Activated naive CD8-positive, alpha-beta T cell treated with anti-CD3 and anti-CD28 coated beads, Interleukin-2, amount 10 ng/mL, durations not matched to agents 7 days and 5 days (primary cell): ENCODE measurements around the gene LRRC32. TPM values are rescaled to one million over a fixed set of nuclear protein-coding genes. Genes with fewer than 3 reads are reported as not detected.

Experiments used
- ATAC-seq: fragments of 150-1000 bp; cut with Tn5 transposase; one replicate; pipeline ENCODE4 v1.10.0; 2021; ENCODE audit warnings: low read depth, moderate library complexity
- POLR2A ChIA-PET: fragments of 350-600 bp; sonication (Branson Sonifier 250); formaldehyde crosslinking; loops from one replicate; lab custom pipeline; 2021; ENCODE audit warnings: antibody characterized with exemption; lab: Charles Lee
- DNase-seq: peaks from one replicate; pipeline ENCODE4 v3.0.0; 2021
- H3K27ac Mint-ChIP-seq: one replicate; pipeline ENCODE4 v1.8.0; 2022; ENCODE audit warnings: mild to moderate bottlenecking, mixed read lengths
- H3K27me3 Mint-ChIP-seq: one replicate; pipeline ENCODE4 v1.8.0; 2022; ENCODE audit warnings: mild to moderate bottlenecking, moderate library complexity, mixed read lengths
- H3K36me3 Mint-ChIP-seq: one replicate; pipeline ENCODE4 v1.8.0; 2021; ENCODE audit warnings: mild to moderate bottlenecking, mixed read lengths
- H3K4me1 Mint-ChIP-seq: one replicate; pipeline ENCODE4 v1.8.0; 2021; ENCODE audit warnings: mixed read lengths
- H3K4me3 Mint-ChIP-seq: one replicate; pipeline ENCODE4 v1.8.0; 2022; ENCODE audit warnings: mild to moderate bottlenecking, moderate library complexity, mixed read lengths
- H3K9me3 Mint-ChIP-seq: one replicate; pipeline ENCODE4 v1.8.0; 2021; ENCODE audit warnings: mixed read lengths
- total RNA-seq, 2 experiments: library from RNA; stranded (reverse); gene quantifications; one replicate each; pipeline ENCODE4 v1.2.3, GENCODE V29; 2021

The LRRC32 gene
- total RNA-seq, 2 experiments from 2014 or later: 0.34 to 0.75 TPM

DNA sequence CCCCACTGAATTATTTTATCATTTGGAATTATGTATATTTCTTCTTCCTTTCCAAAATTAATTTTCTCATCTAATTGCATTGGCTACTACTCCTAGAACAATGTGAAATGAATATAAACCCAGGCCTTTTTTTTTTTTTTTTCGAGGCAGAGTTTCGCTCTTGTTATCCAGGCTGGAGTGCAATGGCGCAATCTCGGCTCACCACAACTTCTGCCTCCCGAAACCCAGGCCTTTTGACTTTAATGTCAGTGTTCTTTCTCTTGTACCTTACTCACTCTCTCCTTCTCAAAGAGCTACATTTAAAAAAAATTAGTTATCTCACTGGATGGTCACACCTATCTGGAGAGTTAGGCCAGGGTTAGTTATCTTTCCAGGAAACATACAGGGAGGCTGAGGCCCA, 35.3 kb upstream of the LRRC32 start:
- ATAC-seq (no peak), DNase-seq (no peak)
- H3K9me3 Mint-ChIP-seq: peaks cover 1% of the 10 kb centered on the region
- POLR2A ChIA-PET: no interaction called here
- no peak overlapping the region for H3K27ac Mint-ChIP-seq
- H3K4me1 Mint-ChIP-seq: no peaks in the 10 kb centered on the region
- peaks cover 20% of the 10 kb centered on the region for H3K27me3 Mint-ChIP-seq
- no peak overlapping the region for H3K4me3 Mint-ChIP-seq
- no peaks in the 10 kb centered on the region for H3K36me3 Mint-ChIP-seq

DNA sequence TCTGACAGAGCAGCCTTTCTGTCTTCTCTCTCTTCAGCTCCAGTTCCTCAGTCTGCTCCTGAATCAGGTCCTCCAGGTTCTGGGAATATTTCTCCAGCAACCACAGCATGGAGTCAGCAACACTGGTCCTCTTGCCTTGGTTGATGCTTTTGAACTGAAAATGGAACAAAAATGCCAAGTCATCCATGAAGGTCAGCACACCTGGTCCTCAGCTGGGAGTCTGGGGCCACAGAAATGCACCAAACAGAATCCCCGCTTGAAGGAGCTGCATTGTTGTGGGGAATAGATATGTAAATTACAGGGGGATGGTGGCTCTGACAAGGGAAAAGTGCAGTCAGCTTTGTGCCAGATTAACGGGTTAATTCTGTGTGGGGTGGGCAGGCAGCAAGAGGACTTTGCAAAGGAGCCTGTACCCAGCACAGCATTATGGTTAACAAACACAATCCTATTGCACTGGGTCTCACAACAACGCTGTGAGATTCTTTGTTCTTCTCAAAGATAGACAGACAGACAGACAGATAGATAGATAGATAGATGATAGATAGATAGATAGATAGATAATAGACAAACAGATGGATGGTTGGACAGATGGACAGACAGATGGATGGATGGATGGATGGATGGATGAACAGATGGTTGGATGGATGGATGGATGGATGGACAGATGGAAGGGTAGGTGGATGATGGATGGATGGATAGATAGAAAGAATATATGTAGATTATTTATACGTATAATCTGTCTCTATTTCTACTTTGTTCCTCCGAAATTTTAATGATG, 33.8 kb upstream of the LRRC32 start:
- POLR2A ChIA-PET: no interaction called here
- no peak for ATAC-seq
- H3K27me3 Mint-ChIP-seq: peaks cover 20% of the 10 kb centered on the region
- H3K36me3 Mint-ChIP-seq: no peaks in the 10 kb centered on the region
- H3K9me3 Mint-ChIP-seq: peaks cover 1% of the 10 kb centered on the region
- H3K4me1 Mint-ChIP-seq: peaks cover 2% of the 10 kb centered on the region
- no peak overlapping the region for H3K27ac Mint-ChIP-seq
- H3K4me3 Mint-ChIP-seq: no peak overlapping the region
- no peak for DNase-seq

DNA sequence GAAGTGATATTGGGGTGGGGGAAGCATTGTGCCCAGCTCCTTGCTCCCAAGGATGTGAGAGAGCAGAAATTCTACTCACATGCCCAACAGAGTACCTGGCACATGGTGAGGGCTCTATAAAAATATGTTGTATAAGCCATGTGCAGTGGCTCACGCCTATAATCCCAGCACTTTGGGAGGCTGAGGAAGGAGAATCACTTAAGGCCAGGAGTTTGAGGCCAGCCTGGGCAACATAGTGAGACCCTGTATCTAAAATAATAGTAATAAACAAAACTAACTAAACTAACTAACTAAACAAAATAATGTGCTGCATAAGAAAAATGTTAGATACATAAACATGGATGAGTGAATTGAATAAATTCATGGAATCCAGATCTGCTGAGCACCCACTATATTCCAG, 33.2 kb upstream of the LRRC32 start:
- Mint-ChIP-seq H3K36me3 (no peaks in the 10 kb centered on the region), H3K27me3 (peaks cover 20% of the 10 kb centered on the region), H3K4me1 (peaks cover 2% of the 10 kb centered on the region), H3K9me3 (peaks cover 1% of the 10 kb centered on the region), H3K4me3 (no peak overlapping the region), H3K27ac (no peak overlapping the region)
- POLR2A ChIA-PET: no interaction called here
- DNase-seq (no peak), ATAC-seq (no peak)

DNA sequence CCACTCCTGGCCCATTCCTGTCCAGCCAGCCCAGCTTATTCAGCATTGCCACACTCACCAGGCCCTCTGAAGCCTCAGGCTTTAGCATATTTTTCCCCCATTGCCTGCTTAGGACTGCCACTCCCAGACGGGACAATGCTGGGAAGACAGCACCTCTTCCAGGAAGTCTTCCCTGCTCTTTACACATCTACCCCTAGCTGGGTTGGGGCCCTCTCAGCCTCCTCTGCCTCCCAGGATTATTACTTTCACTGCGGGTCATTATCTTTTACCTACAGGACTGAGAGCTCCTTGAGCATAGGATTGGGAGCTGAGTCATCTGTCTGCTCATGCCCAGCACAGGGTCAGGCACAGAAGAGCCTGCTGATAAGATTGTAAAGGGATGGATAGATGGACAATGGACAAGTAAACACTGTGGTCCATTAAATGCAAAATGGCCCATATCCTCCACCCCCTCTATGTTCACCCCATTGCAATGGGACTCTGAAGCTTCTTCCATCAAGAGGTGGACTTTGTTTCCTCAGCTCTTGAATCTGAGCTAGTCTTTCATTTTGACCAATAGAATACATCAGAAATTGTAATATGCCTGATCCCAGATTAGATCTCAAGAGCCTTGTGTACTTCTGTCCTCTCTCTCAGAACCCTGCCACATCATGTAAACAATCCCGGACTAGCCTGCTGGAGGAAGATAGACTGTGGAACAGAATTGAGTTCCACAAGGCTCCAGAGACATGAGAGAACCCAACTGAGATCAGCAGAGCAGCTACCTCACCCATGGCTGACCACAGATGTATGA, 32.0 kb upstream of the LRRC32 start:
- Mint-ChIP-seq H3K27ac (no peak overlapping the region), H3K4me3 (no peak overlapping the region), H3K36me3 (no peaks in the 10 kb centered on the region), H3K27me3 (peaks cover 20% of the 10 kb centered on the region), H3K4me1 (peaks cover 2% of the 10 kb centered on the region), H3K9me3 (peaks cover 1% of the 10 kb centered on the region)
- ATAC-seq (no peak), DNase-seq (no peak)
- POLR2A ChIA-PET: no interaction called here

DNA sequence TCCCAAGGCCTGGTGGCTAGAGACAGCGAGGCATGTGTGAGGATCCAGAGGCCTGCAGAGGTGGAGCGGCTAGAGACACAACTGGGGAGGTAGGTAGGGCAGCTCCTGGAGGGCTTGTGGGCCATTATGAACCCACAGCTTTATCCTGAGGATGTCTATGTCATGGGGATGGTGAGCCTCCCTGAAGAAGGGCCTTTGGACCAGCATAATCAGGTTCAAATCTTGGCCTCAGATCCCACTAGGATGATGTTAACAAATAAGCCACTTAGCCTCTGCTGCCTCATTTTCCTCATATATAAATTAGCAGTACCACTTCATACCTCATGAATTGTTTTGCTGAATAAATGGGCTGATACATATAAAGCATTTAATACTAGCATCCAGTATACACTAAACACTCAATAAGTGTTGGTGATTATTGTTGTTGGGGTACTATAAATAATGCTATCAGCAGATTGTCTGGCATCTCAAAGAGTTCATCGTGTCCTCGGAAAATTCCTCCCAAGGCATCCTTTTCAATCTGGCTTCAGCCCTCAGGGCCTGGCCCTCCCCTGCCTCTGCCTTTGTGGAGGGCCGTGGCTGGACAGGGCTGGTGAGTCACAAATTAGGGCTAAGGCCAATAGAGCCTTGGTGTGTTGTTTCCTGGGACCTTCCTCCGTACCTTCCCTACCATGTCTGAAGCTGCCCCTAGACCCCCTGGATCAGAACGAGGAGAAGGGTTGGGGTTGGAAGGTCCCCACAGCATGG, 30.9 kb upstream of the LRRC32 start:
- DNase-seq: no peak
- Mint-ChIP-seq H3K27me3 (peaks cover 20% of the 10 kb centered on the region), H3K9me3 (peaks cover 1% of the 10 kb centered on the region), H3K4me3 (no peak overlapping the region), H3K27ac (no peak overlapping the region), H3K36me3 (no peaks in the 10 kb centered on the region), H3K4me1 (peaks cover 2% of the 10 kb centered on the region)
- POLR2A ChIA-PET: no interaction called here
- no peak for ATAC-seq

DNA sequence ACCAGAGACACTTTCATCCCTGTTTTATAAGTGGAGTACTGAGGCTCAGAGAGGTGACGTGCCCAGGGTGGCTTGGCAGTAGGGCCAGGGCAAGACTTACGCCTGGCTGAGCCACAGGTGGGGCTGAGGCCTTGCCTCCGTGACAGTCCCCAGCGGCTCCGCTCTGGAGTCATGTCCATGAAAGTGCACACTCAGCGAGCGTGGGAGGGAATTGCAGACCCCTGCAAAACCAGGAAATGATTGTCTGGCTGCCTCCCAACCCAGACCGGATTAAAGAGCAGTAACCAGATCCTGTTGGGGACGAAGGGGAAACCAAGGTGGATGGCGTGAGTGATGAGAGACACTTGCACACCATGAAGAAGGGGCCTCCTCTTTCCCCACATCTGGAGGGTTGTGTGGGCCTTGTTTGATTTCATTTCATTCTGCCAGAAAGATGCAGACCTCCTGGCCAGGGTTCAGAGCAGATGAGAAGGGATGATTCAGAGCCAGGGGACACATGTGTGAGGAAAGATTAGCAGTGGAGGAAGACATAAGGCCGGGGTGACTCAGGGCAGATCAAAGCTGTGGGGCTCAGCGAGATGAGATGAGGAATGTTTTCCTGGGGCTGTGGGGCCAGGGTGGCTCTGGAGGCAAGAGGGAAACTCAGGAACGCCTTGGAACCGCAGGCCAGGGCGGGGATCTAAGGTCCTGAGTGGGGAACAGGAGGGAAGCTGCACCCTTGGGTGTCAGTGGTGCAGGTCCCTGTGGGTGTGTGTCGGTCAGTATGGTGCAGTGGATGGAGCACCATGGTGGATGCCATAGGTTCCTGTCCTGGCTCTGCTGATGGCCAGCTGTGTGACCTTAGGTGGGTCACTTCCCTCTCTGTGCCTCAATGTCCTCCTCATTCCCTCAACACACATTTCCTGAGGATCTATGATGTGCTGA, 29.9 kb upstream of the LRRC32 start:
- POLR2A ChIA-PET: no interaction called here
- H3K4me3 Mint-ChIP-seq: no peak overlapping the region
- H3K4me1 Mint-ChIP-seq: peaks cover 8% of the 10 kb centered on the region
- H3K9me3 Mint-ChIP-seq: peaks cover 1% of the 10 kb centered on the region
- no peak overlapping the region for H3K27ac Mint-ChIP-seq
- H3K27me3 Mint-ChIP-seq: peaks cover 16% of the 10 kb centered on the region
- no peak for ATAC-seq
- DNase-seq: no peak
- no peaks in the 10 kb centered on the region for H3K36me3 Mint-ChIP-seq

DNA sequence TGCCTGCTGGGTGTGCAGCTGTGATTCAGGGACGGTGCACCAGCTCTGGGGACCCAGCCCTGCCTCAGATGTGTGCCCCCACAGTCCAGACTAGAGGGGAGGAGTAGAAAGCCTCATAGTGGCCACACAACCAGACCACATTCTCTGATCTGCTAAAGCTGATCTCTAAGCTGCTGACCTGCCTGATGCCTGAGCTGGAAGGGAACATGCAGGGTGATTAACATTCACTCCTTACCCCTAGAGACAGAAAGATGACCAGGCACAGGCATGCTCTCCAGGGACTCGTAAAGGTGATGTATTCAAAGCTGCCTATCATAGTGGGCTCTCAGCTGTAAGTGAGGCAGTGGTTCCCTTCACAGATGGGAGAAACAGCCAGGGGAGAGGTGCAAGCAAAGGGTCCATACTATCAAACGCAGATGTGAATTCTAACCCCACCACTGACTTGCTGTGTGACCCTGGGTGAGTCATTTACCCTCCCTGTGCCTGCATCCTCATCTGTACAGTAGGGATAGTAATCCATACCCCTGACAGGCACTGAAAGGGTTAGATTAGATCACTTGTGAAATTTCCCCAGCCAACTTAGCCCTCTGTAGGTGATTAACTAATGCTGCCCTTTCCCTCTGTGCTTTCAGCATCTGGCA, 29.0 kb upstream of the LRRC32 start:
- no peaks in the 10 kb centered on the region for H3K9me3 Mint-ChIP-seq
- DNase-seq (no peak), ATAC-seq (no peak)
- peaks cover 9% of the 10 kb centered on the region for H3K4me1 Mint-ChIP-seq
- no peaks in the 10 kb centered on the region for H3K36me3 Mint-ChIP-seq
- POLR2A ChIA-PET: no interaction called here
- H3K4me3 Mint-ChIP-seq: no peak overlapping the region
- H3K27ac Mint-ChIP-seq: no peak overlapping the region
- H3K27me3 Mint-ChIP-seq: peaks cover 12% of the 10 kb centered on the region

DNA sequence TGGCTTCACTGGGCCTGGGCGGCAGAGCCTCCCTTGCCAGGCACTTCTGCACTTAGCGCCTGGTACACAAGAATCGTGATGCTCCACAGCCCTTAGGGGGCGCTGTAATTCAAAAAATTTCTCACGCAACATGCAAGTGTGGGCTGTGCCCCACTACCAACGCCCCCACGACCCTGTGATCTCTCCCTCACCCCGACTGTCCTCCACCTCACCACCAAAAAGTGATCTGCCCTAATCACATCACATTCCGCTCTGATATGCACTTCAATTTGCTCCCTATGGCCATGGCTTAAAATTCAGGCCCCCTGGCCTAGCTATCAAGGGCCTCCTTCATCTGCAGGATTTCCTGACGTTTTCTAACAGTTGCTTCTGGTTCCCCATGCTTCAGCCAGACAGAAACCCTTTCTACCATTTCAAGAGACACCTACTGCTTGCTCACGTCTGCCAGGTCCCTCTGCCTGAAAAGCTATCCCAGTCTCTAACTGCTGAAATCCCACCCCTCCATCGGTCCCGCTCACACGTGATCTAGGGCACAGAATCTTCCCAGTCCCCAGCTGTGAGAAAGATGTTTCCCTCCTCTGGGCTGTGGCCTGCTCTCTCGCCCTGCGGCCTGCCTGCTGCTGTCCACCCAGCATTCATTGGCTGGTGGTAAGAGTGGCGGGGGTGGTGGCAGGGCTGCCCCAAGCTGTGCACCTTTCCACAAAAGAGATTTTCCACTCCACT, 27.9 kb upstream of the LRRC32 start:
- POLR2A ChIA-PET: no interaction called here
- no peak for DNase-seq
- no peaks in the 10 kb centered on the region for H3K9me3 Mint-ChIP-seq
- no peak overlapping the region for H3K27ac Mint-ChIP-seq
- no peaks in the 10 kb centered on the region for H3K36me3 Mint-ChIP-seq
- peaks cover 14% of the 10 kb centered on the region for H3K27me3 Mint-ChIP-seq
- H3K4me1 Mint-ChIP-seq: peaks cover 9% of the 10 kb centered on the region
- no peak for ATAC-seq
- no peak overlapping the region for H3K4me3 Mint-ChIP-seq

DNA sequence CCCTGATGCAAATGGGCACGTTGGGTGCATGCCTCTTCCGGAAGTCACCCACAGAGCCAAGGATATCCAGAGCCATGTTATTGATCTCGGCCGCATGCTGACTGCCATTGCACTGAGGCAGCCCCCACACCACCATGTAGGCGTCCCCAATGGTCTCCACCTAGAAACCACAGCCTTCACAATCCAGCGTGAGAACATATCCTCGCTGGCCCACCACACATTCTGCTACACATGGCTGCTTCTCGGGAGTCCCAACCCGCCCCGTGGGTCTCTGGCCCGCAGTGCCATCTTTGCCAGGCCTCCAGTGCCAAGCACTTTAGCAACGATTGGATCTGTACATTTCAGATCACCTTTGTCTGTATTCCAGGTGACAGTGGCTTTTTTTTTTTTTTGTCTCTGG, 26.2 kb upstream of the LRRC32 start:
- Mint-ChIP-seq H3K4me3 (no peak overlapping the region), H3K36me3 (no peaks in the 10 kb centered on the region), H3K27ac (no peak overlapping the region), H3K27me3 (peaks cover 6% of the 10 kb centered on the region), H3K4me1 (peaks cover 9% of the 10 kb centered on the region), H3K9me3 (no peaks in the 10 kb centered on the region)
- ATAC-seq (no peak), DNase-seq (no peak)
- POLR2A ChIA-PET: interaction anchor here (0.7 kb wide), 1 partner anchor 120 kb away, joined by 3 read pairs; no protein-coding TSS in a partner anchor

DNA sequence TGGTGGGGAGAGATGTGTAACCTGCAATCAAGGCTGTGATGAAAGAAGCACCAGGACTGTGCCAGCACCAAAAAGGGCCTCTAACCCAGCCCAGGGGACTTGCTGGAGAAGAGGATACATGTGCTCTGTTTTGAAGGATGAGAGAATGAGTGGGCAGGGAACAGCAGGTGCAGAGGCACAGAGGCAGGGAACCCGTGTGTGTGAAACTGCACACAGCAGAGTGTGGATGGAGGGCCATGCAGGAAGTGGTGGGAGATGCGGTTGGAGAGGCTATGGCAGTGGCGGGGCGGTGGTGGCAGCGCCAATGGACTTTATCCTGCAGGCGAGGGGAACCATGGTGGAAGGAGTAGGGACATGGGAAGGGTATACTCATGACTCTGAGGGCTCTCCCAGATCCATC, 25.2 kb upstream of the LRRC32 start:
- Mint-ChIP-seq H3K4me1 (peaks cover 9% of the 10 kb centered on the region), H3K4me3 (no peak overlapping the region), H3K27ac (no peak overlapping the region), H3K36me3 (no peaks in the 10 kb centered on the region), H3K9me3 (no peaks in the 10 kb centered on the region), H3K27me3 (peaks cover 4% of the 10 kb centered on the region)
- DNase-seq (no peak), ATAC-seq (no peak)
- POLR2A ChIA-PET: no interaction called here

DNA sequence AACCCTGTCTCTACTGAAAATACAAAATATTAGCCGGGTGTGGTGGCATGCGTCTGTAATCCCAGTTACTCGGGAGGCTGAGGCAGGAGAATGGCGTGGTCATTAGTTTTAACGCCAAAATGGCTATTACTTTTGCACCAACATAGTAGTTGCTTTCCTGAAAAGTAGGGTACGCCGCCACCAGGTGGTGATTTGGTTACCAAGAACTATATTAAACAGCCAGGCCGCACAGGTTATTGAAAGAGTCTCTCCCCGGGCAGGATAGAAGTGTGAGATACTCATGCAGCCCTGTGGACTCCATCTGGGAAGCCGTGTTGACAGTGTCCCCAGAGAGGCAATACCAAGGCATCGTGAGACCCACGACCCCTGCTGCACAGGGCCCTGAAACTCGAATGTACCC, 24.6 kb upstream of the LRRC32 start:
- ATAC-seq (no peak), DNase-seq (no peak)
- POLR2A ChIA-PET: no interaction called here
- peaks cover 4% of the 10 kb centered on the region for H3K27me3 Mint-ChIP-seq
- H3K36me3 Mint-ChIP-seq: no peaks in the 10 kb centered on the region
- H3K4me3 Mint-ChIP-seq: no peak overlapping the region
- H3K9me3 Mint-ChIP-seq: no peaks in the 10 kb centered on the region
- no peak overlapping the region for H3K27ac Mint-ChIP-seq
- peaks cover 8% of the 10 kb centered on the region for H3K4me1 Mint-ChIP-seq

DNA sequence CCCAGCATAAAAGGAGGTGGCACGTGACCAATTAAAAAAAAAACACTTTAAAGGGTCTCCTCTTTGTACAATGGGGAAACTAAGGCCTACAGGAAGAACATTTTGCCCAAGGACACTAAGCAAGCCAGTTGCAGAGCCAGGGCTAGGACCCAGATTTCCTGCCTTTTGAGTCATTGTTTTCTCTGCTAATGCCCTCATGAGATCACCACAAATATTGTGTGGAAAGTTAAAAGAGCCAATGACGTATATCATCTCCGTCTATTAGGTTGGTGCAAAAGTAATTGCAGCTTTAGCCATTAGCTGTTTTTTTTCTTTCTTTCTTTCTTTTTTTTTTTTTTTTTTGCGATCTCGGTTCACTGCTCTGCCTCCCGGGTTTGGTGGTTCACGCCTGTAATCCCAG, 24.1 kb upstream of the LRRC32 start:
- H3K4me1 Mint-ChIP-seq: peaks cover 8% of the 10 kb centered on the region
- no peak overlapping the region for H3K4me3 Mint-ChIP-seq
- DNase-seq (no peak), ATAC-seq (no peak)
- POLR2A ChIA-PET: no interaction called here
- H3K27me3 Mint-ChIP-seq: peaks cover 4% of the 10 kb centered on the region
- H3K27ac Mint-ChIP-seq: no peak overlapping the region
- H3K9me3 Mint-ChIP-seq: no peaks in the 10 kb centered on the region
- no peaks in the 10 kb centered on the region for H3K36me3 Mint-ChIP-seq
